GM12801 (cell line): ENCODE results near the gene MAS1.

Experiments used
- CTCF ChIP-seq: IDR thresholded peaks from one replicate; pipeline ENCODE4 v1.5.1; 2011; ENCODE audit warnings: control low read depth; ENCODE audit not compliant: insufficient read length; ENCODE audit errors: extremely low read depth

The MAS1 gene

GRCh38 chr6:159886270-159886669 lies 4.5 kb upstream of the MAS1 start:
- no peak for TF ChIP-seq CTCF

- no peak for TF ChIP-seq CTCF
Observed at GRCh38 chr6:159887146-159887545, 3.6 kb upstream of the MAS1 start.

- no peak for TF ChIP-seq CTCF
Observed at GRCh38 chr6:159887761-159888160, 3.0 kb upstream of the MAS1 start.

GRCh38 chr6:159890201-159890600 lies 587 bp upstream of the MAS1 start:
- TF ChIP-seq CTCF, result no peak

GRCh38 chr6:159892053-159892452 lies 1.3 kb downstream of the MAS1 start:
- TF ChIP-seq CTCF, result no peak

GRCh38 chr6:159893064-159893463 lies 2.3 kb downstream of the MAS1 start:
- no peak for TF ChIP-seq CTCF

- no peak for TF ChIP-seq CTCF
Observed at GRCh38 chr6:159894991-159895390, 4.2 kb downstream of the MAS1 start.

GRCh38 chr6:159897603-159898002 lies 6.8 kb downstream of the MAS1 start:
- TF ChIP-seq CTCF, result no peak
